T-helper 1 cell treated with Interleukin-12 subunit alpha and Interleukin-12 subunit beta and Interleukin-4 antibody, amounts not matched to agents 30 μg/mL and 1 μg/mL, for 36 hours (primary cell): ENCODE results near the gene PHACTR1.
A peak's percentile ranks its signal among the peaks of the same experiment; 100 is the strongest.

Experiments used
- H3K27ac Mint-ChIP-seq: one replicate; pipeline ENCODE4 v1.8.0; 2021; ENCODE audit warnings: mild to moderate bottlenecking, mixed read lengths
- H3K27me3 Mint-ChIP-seq: one replicate; pipeline ENCODE4 v1.8.0; 2021; ENCODE audit warnings: low read depth, mixed read lengths
- H3K36me3 Mint-ChIP-seq: one replicate; pipeline ENCODE4 v1.8.0; 2021; ENCODE audit warnings: low read depth, mixed read lengths
- H3K4me1 Mint-ChIP-seq: one replicate; pipeline ENCODE4 v1.8.0; 2021; ENCODE audit warnings: low read depth, mixed read lengths
- H3K4me3 Mint-ChIP-seq: one replicate; pipeline ENCODE4 v1.8.0; 2021; ENCODE audit warnings: mild to moderate bottlenecking, moderate library complexity, mixed read lengths
- H3K9me3 Mint-ChIP-seq: one replicate; pipeline ENCODE4 v1.8.0; 2021; ENCODE audit warnings: mixed read lengths

The PHACTR1 gene

DNA sequence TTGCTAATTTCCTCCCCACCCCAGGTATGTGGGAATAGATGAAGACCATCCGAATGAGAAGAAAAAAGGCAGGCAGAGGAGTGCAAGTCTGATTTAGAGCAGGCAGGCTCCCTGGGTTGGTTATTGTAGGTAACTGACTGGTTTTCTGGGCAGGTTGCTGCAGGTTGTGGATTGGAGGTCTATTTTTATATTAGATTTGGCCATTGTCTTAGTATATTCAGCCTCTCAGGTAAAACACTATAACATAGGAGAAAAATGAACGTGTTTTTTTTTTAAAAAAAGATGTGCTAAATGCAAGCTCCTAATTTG, 612.3 kb downstream of the PHACTR1 start:
- peaks cover 26% of the 10 kb centered on the region for H3K4me1 Mint-ChIP-seq
- no peaks in the 10 kb centered on the region for H3K27me3 Mint-ChIP-seq
- peak overlapping the region; percentile 93 for H3K27ac Mint-ChIP-seq
- H3K36me3 Mint-ChIP-seq = peaks cover 6% of the 10 kb centered on the region
- peak overlapping the region; percentile 91 for H3K4me3 Mint-ChIP-seq
- H3K9me3 Mint-ChIP-seq = no peaks in the 10 kb centered on the region

DNA sequence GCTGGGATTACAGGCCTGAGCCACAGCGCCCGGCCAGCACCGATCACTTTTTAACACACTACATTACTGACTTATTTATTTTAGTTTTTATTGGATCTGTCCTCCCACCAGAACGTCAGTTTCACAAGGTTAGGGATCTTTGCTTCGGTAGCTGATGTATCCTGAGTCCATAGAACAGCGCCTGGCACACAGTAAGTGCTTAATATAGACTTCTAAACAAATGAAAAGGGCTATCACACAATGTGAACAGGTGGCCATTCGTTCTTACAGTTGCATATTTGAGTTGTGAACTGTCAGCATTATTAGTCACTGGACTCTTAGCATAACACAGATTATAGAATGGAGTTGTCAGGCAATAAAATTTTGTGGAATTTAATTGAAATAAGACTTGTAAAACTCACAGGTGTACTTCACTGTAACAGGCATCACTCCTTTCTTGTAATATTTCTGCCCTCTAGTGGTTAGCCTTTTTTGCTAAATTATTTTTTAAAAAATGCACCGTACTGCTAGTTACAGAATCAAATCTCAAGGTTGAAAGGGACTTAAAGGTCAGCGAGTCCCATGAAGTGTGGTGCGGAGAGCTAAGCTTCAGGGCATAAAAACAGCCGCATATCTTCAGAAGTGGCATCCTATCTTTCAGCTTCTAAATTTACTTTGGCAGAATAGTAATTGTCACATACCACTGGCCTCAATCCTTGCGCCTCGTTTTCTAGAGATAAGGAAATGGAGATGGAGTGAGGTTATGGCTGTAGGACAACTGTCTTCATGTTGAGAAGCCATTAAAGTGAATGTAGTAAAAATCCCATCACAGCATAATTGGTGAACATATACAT, 615.2 kb downstream of the PHACTR1 start:
- Mint-ChIP-seq H3K4me1 (peaks cover 27% of the 10 kb centered on the region), H3K9me3 (no peaks in the 10 kb centered on the region), H3K4me3 (no peak overlapping the region), H3K27ac (no peak overlapping the region), H3K27me3 (peaks cover 5% of the 10 kb centered on the region), H3K36me3 (no peaks in the 10 kb centered on the region)

DNA sequence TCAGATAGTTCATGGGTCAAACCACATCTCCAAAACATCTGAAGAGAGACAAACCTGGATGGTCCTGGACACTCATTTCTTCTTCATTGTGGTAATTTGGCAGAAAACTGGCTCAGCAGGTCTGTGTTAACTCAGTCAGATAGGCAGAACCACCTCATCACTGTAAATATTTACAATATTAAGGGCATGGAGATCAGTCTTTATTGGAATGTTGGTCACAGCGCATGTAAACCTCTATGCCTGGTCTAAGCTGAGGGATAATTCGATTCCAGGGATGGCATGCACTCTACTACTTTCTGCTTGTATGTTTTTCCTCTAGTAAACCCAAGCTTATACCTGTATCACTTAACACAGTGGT, 615.8 kb downstream of the PHACTR1 start:
- H3K4me3 Mint-ChIP-seq = no peak overlapping the region
- H3K27ac Mint-ChIP-seq = no peak overlapping the region
- no peaks in the 10 kb centered on the region for H3K36me3 Mint-ChIP-seq
- H3K27me3 Mint-ChIP-seq = peaks cover 5% of the 10 kb centered on the region
- H3K4me1 Mint-ChIP-seq = peaks cover 22% of the 10 kb centered on the region
- H3K9me3 Mint-ChIP-seq = no peaks in the 10 kb centered on the region

DNA sequence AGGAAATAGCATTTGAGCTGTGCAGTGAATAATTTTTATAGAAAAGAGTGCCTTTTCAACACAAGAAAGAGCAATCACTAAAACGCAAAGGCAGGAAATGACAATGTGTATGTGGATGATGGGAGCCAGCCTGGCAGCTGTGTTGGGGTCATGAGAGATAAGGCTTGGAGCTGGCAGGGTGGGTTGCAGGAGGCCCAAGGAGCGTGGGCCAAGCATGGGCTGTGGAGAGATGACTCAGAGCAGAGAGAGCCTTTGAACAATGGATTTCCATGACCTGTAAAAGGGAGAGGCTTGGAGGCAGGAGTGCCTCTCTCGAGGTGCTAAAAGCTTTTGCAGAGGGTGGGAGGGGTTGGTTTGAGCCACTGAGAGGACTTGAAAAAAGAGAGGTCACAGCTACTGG, 618.4 kb downstream of the PHACTR1 start:
- Mint-ChIP-seq H3K9me3 (no peaks in the 10 kb centered on the region), H3K4me1 (peaks cover 11% of the 10 kb centered on the region), H3K27ac (no peak overlapping the region), H3K4me3 (no peak overlapping the region), H3K27me3 (peaks cover 5% of the 10 kb centered on the region), H3K36me3 (no peaks in the 10 kb centered on the region)

DNA sequence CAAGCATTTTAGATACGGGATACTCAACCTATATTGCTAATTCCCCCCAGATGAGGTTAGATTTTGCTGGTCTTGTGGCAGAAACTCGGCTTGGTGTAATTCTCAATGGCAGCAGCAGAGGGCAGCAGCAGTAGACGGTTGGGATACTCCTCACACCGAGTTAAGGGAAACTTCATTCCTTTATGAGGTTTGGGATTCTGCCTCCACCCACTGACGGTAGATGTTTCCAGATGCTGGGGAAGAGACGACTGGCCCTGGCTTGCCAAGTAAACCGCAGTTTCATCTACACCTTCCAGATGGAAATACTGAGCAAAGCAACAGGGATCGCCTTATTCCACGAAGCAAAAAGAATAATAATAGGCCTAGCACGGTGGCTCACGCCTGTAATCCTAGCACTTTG, 620.0 kb downstream of the PHACTR1 start:
- H3K9me3 Mint-ChIP-seq = no peaks in the 10 kb centered on the region
- peaks cover 5% of the 10 kb centered on the region for H3K27me3 Mint-ChIP-seq
- H3K36me3 Mint-ChIP-seq = no peaks in the 10 kb centered on the region
- H3K4me1 Mint-ChIP-seq = peaks cover 16% of the 10 kb centered on the region
- H3K4me3 Mint-ChIP-seq = no peak overlapping the region
- no peak overlapping the region for H3K27ac Mint-ChIP-seq

DNA sequence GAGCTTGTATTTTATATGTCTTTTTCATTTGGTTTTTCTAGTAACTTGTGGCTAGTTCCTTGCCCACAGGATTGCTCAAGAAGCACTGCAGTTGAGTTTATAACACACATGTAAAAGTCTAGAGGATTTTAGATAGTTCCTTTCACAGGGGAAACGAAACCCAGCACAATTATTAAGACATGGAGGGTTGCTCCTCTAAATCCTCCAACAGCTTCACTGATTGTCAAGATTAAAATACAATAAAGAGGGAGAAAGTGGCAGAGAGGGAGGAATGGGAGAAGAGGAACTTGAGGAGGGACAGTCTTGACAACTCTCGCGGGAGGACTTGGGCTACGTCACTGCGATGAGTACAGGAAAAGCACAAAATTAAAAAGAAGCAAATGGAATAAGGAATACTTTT, 621.5 kb downstream of the PHACTR1 start:
- Mint-ChIP-seq H3K36me3 (no peaks in the 10 kb centered on the region), H3K4me3 (no peak overlapping the region), H3K9me3 (no peaks in the 10 kb centered on the region), H3K4me1 (peaks cover 16% of the 10 kb centered on the region), H3K27ac (no peak overlapping the region), H3K27me3 (peaks cover 5% of the 10 kb centered on the region)
